GM12892 (cell line): ENCODE results near the gene HSPBP1.

Experiments used
- DNase-seq: peaks from one replicate; pipeline ENCODE4 v3.0.0; 2011; ENCODE audit not compliant: insufficient read length
- FAIRE-seq: peaks from 2 replicates; lab custom pipeline; 2011; peaks lifted over from hg19 to GRCh38; lab: Jason Lieb, UNC
- POLR2A ChIP-seq: IDR thresholded peaks from 2 replicates; pipeline ENCODE4 v1.6.1; 2011; ENCODE audit warnings: low read depth, low read length, control low read depth
- POLR2AphosphoS5 ChIP-seq: IDR thresholded peaks from 2 replicates; pipeline ENCODE4 v1.6.1; 2011; ENCODE audit warnings: low read depth, low read length, control low read depth
- TAF1 ChIP-seq: IDR thresholded peaks from 2 replicates; pipeline ENCODE4 v1.6.1; 2011; ENCODE audit warnings: low read depth, mild to moderate bottlenecking, control low read depth, low read length, borderline replicate concordance

The HSPBP1 gene

GRCh38 chr19:55269299-55269698, 10.6 kb downstream of the HSPBP1 start:
- DNase-seq, result no peak
- TF ChIP-seq TAF1 (no peak), POLR2AphosphoS5 (no peak), POLR2A (no peak)
- no peak for FAIRE-seq

GRCh38 chr19:55266840-55267239, 13.1 kb downstream of the HSPBP1 start:
- TF ChIP-seq POLR2AphosphoS5 (no peak), POLR2A (no peak), TAF1 (no peak)
- FAIRE-seq (no peak), DNase-seq (no peak)

- DNase-seq (no peak), FAIRE-seq (no peak)
- TF ChIP-seq POLR2AphosphoS5 (no peak), POLR2A (no peak), TAF1 (no peak)
Measured at GRCh38 chr19:55266404-55266803, 13.5 kb downstream of the HSPBP1 start.

- no peak for DNase-seq
- no peak for TF ChIP-seq POLR2AphosphoS5
- TF ChIP-seq POLR2A, result no peak
- TF ChIP-seq TAF1, result no peak
- no peak for FAIRE-seq
Measured at GRCh38 chr19:55265723-55266386, 14.1 kb downstream of the HSPBP1 start.

- DNase-seq, result no peak
- no peak for FAIRE-seq
- TF ChIP-seq POLR2AphosphoS5 (no peak), POLR2A (no peak), TAF1 (no peak)
Measured at GRCh38 chr19:55265173-55265572, 14.7 kb downstream of the HSPBP1 start.

GRCh38 chr19:55264531-55264930, 15.4 kb downstream of the HSPBP1 start:
- TF ChIP-seq TAF1, result no peak
- no peak for TF ChIP-seq POLR2AphosphoS5
- TF ChIP-seq POLR2A, result no peak
- DNase-seq, result no peak
- FAIRE-seq, result no peak

GRCh38 chr19:55262359-55262758, 17.6 kb downstream of the HSPBP1 start:
- no peak for DNase-seq
- no peak for FAIRE-seq
- no peak for TF ChIP-seq POLR2A
- no peak for TF ChIP-seq TAF1
- no peak for TF ChIP-seq POLR2AphosphoS5

- no peak for TF ChIP-seq TAF1
- no peak for TF ChIP-seq POLR2AphosphoS5
- no peak for TF ChIP-seq POLR2A
- DNase-seq (no peak), FAIRE-seq (no peak)
Measured at GRCh38 chr19:55261671-55262126, 18.2 kb downstream of the HSPBP1 start.

- TF ChIP-seq POLR2AphosphoS5, result no peak
- no peak for TF ChIP-seq TAF1
- no peak; the same call in 1 of the 2 replicates for TF ChIP-seq POLR2A
- DNase-seq (no peak), FAIRE-seq (no peak)
Measured at GRCh38 chr19:55259540-55260210, 20.2 kb downstream of the HSPBP1 start.

- FAIRE-seq (peak; percentile 91), DNase-seq (peak; percentile 95)
- peak; percentile 94 for TF ChIP-seq TAF1
- TF ChIP-seq POLR2A, result peak; percentile 73; the same call in 1 of the 2 replicates
- peak; percentile 81 for TF ChIP-seq POLR2AphosphoS5
Measured at GRCh38 chr19:55258828-55259539, 20.9 kb downstream of the HSPBP1 start, which contains the start of gene PPP6R1. TSS of gene PPP6R1 (minus strand) at chr19:55259017. CDS start at chr19:55247103, 11,914 bp downstream.

- FAIRE-seq, result no peak
- DNase-seq, result no peak
Measured at GRCh38 chr19:55258476-55258827, 21.5 kb downstream of the HSPBP1 start.

GRCh38 chr19:55257461-55258420, 22.2 kb downstream of the HSPBP1 start:
- DNase-seq (no peak), FAIRE-seq (no peak)
- TF ChIP-seq POLR2AphosphoS5 (no peak), TAF1 (no peak), POLR2A (no peak)

More at GRCh38 chr19:55258476-55258827, 21.5 kb downstream of the HSPBP1 start:
- no peak for TF ChIP-seq TAF1
- TF ChIP-seq POLR2A, result no peak
- no peak for TF ChIP-seq POLR2AphosphoS5
